Endothelial cell of umbilical vein (primary cell): ENCODE results near the gene MGAT4B. TPM values are rescaled to one million over a fixed set of nuclear protein-coding genes. Genes with fewer than 3 reads are reported as not detected.

ENCODE experiments used
- BruUV-seq: library from RNA; stranded (reverse); fragments of 400-500 nt; replicated peaks from 2 replicates; lab custom pipeline; 2021; lab: Mats Ljungman, UMichigan
- CTCF ChIA-PET: fragments of 300-600, 350-600 bp; sonication (Branson Sonifier 250); formaldehyde crosslinking; loops from one replicate; lab custom pipeline; 2021; ENCODE audit warnings: antibody characterized with exemption, inconsistent platforms; lab: Charles Lee
- POLR2A ChIA-PET: fragments of 300-600, 350-600 bp; sonication (Branson Sonifier 250); formaldehyde crosslinking; loops from one replicate; lab custom pipeline; 2021; ENCODE audit warnings: antibody characterized with exemption, inconsistent platforms; lab: Charles Lee
- DNase-seq: peaks from one replicate; pipeline ENCODE4 v3.0.0-alpha.2; 2011; ENCODE audit warnings: low read depth, low spot score
- FAIRE-seq: peaks from 2 replicates; lab custom pipeline; 2011; peaks lifted over from hg19 to GRCh38; lab: Jason Lieb, UNC
- H2AFZ ChIP-seq: 2 replicates; pipeline ENCODE4 v1.6.0; 2012; ENCODE audit warnings: low read depth, low read length, control low read depth, inconsistent platforms
- H3K27ac ChIP-seq: 2 replicates; pipeline ENCODE4 v1.5.1; 2011; ENCODE audit warnings: low read depth, mild to moderate bottlenecking, control low read depth, low read length, moderate library complexity; ENCODE audit not compliant: insufficient read depth
- H3K27me3 ChIP-seq, 2 experiments: 2 replicates each; pipeline versions ENCODE4 v1.6.0 to v1.6.1; 2011; ENCODE audit warnings: low read length in 2 of 2, mixed read lengths in 1 of 2; ENCODE audit not compliant: control insufficient read depth in 2 of 2, insufficient read depth in 2 of 2
- H3K36me3 ChIP-seq, 2 experiments: 2 replicates in 1 of 2; 3 replicates in 1 of 2; pipeline ENCODE4 v1.5.1; 2011; ENCODE audit warnings: low read length in 2 of 2, mild to moderate bottlenecking in 1 of 2, moderate library complexity in 1 of 2; ENCODE audit not compliant: control insufficient read depth in 2 of 2, insufficient read depth in 2 of 2; ENCODE audit errors: extremely low read depth in 1 of 2
- H3K4me1 ChIP-seq: 3 replicates; pipeline ENCODE4 v1.5.1; 2011; ENCODE audit warnings: mild to moderate bottlenecking, low read length; ENCODE audit not compliant: control insufficient read depth, insufficient read depth; ENCODE audit errors: extremely low read depth
- H3K4me2 ChIP-seq: 2 replicates; pipeline ENCODE4 v1.6.1; 2011; ENCODE audit warnings: low read length, control low read depth, mixed read lengths; ENCODE audit not compliant: insufficient read depth
- H3K4me3 ChIP-seq, 3 experiments: fragments of 200-600 bp in 1 of 3; sonication (generic), shearing (Covaris generic) in 1 of 3; replicated peaks in 1 of 3; 2 replicates each; pipeline ENCODE4 v1.5.1; 2011 to 2016; ENCODE audit warnings: control low read depth in 3 of 3, low read length in 3 of 3, mild to moderate bottlenecking in 2 of 3, inconsistent platforms in 1 of 3, low read depth in 1 of 3, moderate library complexity in 1 of 3; ENCODE audit not compliant: insufficient read depth in 1 of 3
- H3K79me2 ChIP-seq: 2 replicates; pipeline ENCODE4 v1.6.0; 2012; ENCODE audit warnings: low read length, inconsistent platforms; ENCODE audit not compliant: control insufficient read depth, insufficient read depth
- H3K9ac ChIP-seq: replicated peaks from 2 replicates; pipeline ENCODE3; 2011; ENCODE audit warnings: low read length, control low read depth; ENCODE audit not compliant: insufficient read depth; ENCODE audit errors: extremely low read depth
- H3K9me1 ChIP-seq: replicated peaks from 3 replicates; pipeline ENCODE4 v1.6.0; 2011; ENCODE audit warnings: mild to moderate bottlenecking, low read length; ENCODE audit not compliant: control insufficient read depth, insufficient read depth; ENCODE audit errors: extremely low read depth
- H3K9me3 ChIP-seq: replicated peaks from 2 replicates; pipeline ENCODE4 v1.5.1; 2012; ENCODE audit warnings: low read length, inconsistent platforms; ENCODE audit not compliant: control insufficient read depth, insufficient read depth
- H4K20me1 ChIP-seq: replicated peaks from 2 replicates; pipeline ENCODE3; 2011; ENCODE audit warnings: mild to moderate bottlenecking, low read length; ENCODE audit not compliant: control insufficient read depth, insufficient read depth; ENCODE audit errors: extremely low read depth
- CTCF ChIP-seq, 2 donors: IDR thresholded peaks; 1 replicate in 1 of 2; 2 replicates in 1 of 2; pipeline ENCODE4 v1.5.1; 2011; ENCODE audit warnings: low read length in 2 of 2, mild to moderate bottlenecking in 2 of 2, moderate library complexity in 2 of 2, control low read depth in 1 of 2, inconsistent platforms in 1 of 2, low read depth in 1 of 2; ENCODE audit not compliant: insufficient read depth in 1 of 2; ENCODE audit errors: extremely low read depth in 1 of 2
- EZH2 ChIP-seq: IDR thresholded peaks from 2 replicates; pipeline ENCODE4 v1.6.1; 2012; ENCODE audit warnings: borderline replicate concordance, low read depth, mild to moderate bottlenecking, moderate library complexity, low read length, inconsistent platforms; ENCODE audit not compliant: severe bottlenecking
- FOS ChIP-seq: IDR thresholded peaks from 2 replicates; pipeline ENCODE4 v1.6.1; 2011; ENCODE audit warnings: mild to moderate bottlenecking, low read length, moderate library complexity, borderline replicate concordance; ENCODE audit not compliant: insufficient read depth
- GATA2 ChIP-seq: IDR thresholded peaks from 2 replicates; pipeline ENCODE4 v1.7.0; 2011; ENCODE audit warnings: low read depth, mild to moderate bottlenecking, moderate library complexity, mixed read lengths, low read length; ENCODE audit not compliant: insufficient read length, insufficient read depth
- JUN ChIP-seq: IDR thresholded peaks from 2 replicates; pipeline ENCODE4 v1.6.1; 2011; ENCODE audit warnings: borderline replicate concordance, low read depth; ENCODE audit not compliant: insufficient read length, insufficient read depth
- MAX ChIP-seq: IDR thresholded peaks from 2 replicates; pipeline ENCODE4 v1.6.1; 2011; ENCODE audit not compliant: insufficient read depth, insufficient read length
- MYC ChIP-seq: IDR thresholded peaks from one replicate; pipeline ENCODE4 v1.6.1; 2011; ENCODE audit warnings: mild to moderate bottlenecking, low read depth, low read length
- POLR2A ChIP-seq: IDR thresholded peaks from 2 replicates; pipeline ENCODE4 v1.6.1; 2012; ENCODE audit warnings: low read depth, mild to moderate bottlenecking, control low read depth, low read length
- POLR2AphosphoS5 ChIP-seq: IDR thresholded peaks from 2 replicates; pipeline ENCODE4 v1.6.1; 2012; ENCODE audit warnings: low read depth, mild to moderate bottlenecking, control low read depth, low read length, moderate library complexity; ENCODE audit not compliant: insufficient read depth
- dilution Hi-C: fragments of 300-500 bp; cut with MboI; formaldehyde crosslinking; loops from one replicate; pipeline ENCODE4 v1.15.0; 2019; ENCODE audit warnings: low sequenced_read_pairs; ENCODE audit not compliant: extremely low pct_ligation_motif_present
- intact Hi-C: fragments of 100-400 bp; cut with micrococcal nuclease; formaldehyde crosslinking; loops from one replicate; pipeline ENCODE4 v1.10.0; 2022
- polyA plus RNA-seq, 4 experiments: library from polyadenylated mRNA; depleted of rRNA in 3 of 4; stranded (reverse) in 3 of 4; unstranded in 1 of 4; fragments of >200 nt; gene quantifications; 2 replicates each; pipeline versions ENCODE4 v1.2.1 to v1.2.3, GENCODE V29; 2011 to 2012; ENCODE audit warnings: missing spikeins in 1 of 4
- total RNA-seq: library from RNA; stranded (reverse); gene quantifications from 2 replicates; pipeline ENCODE4 v1.2.3, GENCODE V29; 2021

The MGAT4B gene
- total and polyA plus RNA-seq, 2 donors (not counting 3 experiments of a cell fraction or from before 2014, with no cell fraction given), result 243 TPM

- dilution Hi-C loops (no loop called here), intact Hi-C loops (no loop called here)
- Histone ChIP-seq H3K9ac (no peak overlapping the region), H3K27me3 (no peaks in the 10 kb centered on the region), H3K9me1 (no peaks in the 10 kb centered on the region), H3K79me2 (peaks cover 25% of the 10 kb centered on the region), H2AFZ (no peak overlapping the region), H3K27ac (no peak overlapping the region), H4K20me1 (no peaks in the 10 kb centered on the region), H3K36me3 (peaks cover 8 to 27% of the 10 kb centered on the region in 2 experiments), H3K9me3 (no peaks in the 10 kb centered on the region), H3K4me3 (no peak overlapping the region), H3K4me2 (no peak overlapping the region), H3K4me1 (peaks cover 11% of the 10 kb centered on the region)
- BruUV-seq, result no TSS peak
- FAIRE-seq (no peak), DNase-seq (no peak)
- ChIA-PET CTCF (interaction anchor here (2.1 kb wide), 1 partner anchor 8 kb away, joined by 10 read pairs; no protein-coding TSS in a partner anchor), POLR2A (no interaction called here)
- no peak for TF ChIP-seq CTCF (IDR thresholded peaks at IDR 0.05; ENCODE audit: extremely low read depth in 1 of 2, insufficient read depth in 1 of 2, low read depth in 1 of 2, low read length in 2 of 2)
- no peak for TF ChIP-seq MAX
- no peak for TF ChIP-seq JUN
- no peak for TF ChIP-seq FOS
- TF ChIP-seq EZH2, result no peak
- TF ChIP-seq POLR2A, result no peak
- no peak for TF ChIP-seq MYC
- TF ChIP-seq POLR2AphosphoS5, result no peak
- TF ChIP-seq GATA2, result no peak
Observed at GRCh38 chr5:179771311-179771895, 35.3 kb downstream of the MGAT4B start.
